Measurements from ENCODE around the gene UNC50.

UNC50 gene

GRCh38 chr2:98617149-98617548, 8.8 kb downstream of the UNC50 start:
- Mint-ChIP-seq H3K27ac (peak overlapping the region; percentile 79), H3K36me3 (peaks cover 96% of the 10 kb centered on the region), H3K4me3 (no peak overlapping the region), H3K9me3 (no peaks in the 10 kb centered on the region), H3K4me1 (peaks cover 67% of the 10 kb centered on the region)
- ATAC-seq (no peak), DNase-seq (ENCODE audit: low spot score in 2 of 2) (no peak)

GRCh38 chr2:98623657-98624056, 15.3 kb downstream of the UNC50 start:
- peak overlapping the region; percentile 23 for H3K27ac Mint-ChIP-seq
- no peak for DNase-seq (ENCODE audit: low spot score in 2 of 2)
- peak; percentile 34 for ATAC-seq

GRCh38 chr2:98632351-98632750, 24.0 kb downstream of the UNC50 start:
- Mint-ChIP-seq H3K4me3 (no peak overlapping the region), H3K9me3 (no peaks in the 10 kb centered on the region), H3K4me1 (peaks cover 35% of the 10 kb centered on the region), H3K36me3 (peaks cover 63% of the 10 kb centered on the region), H3K27ac (peak overlapping the region; percentile 21)
- DNase-seq (ENCODE audit: low spot score in 2 of 2) (peak in 1 of 2 donors; percentile 35), ATAC-seq (no peak)

More at GRCh38 chr2:98623657-98624056, 15.3 kb downstream of the UNC50 start:
- Mint-ChIP-seq H3K4me1 (peaks cover 35% of the 10 kb centered on the region), H3K9me3 (no peaks in the 10 kb centered on the region), H3K36me3 (peaks cover 76% of the 10 kb centered on the region), H3K4me3 (no peak overlapping the region)

GRCh38 chr2:98634406-98635092, 26.2 kb downstream of the UNC50 start:
- H3K36me3 Mint-ChIP-seq, result peaks cover 69% of the 10 kb centered on the region
- H3K27ac Mint-ChIP-seq, result peak overlapping the region; percentile 90
- peak; percentile 38 to 82 for DNase-seq (ENCODE audit: low spot score in 2 of 2)
- H3K4me1 Mint-ChIP-seq, result peaks cover 42% of the 10 kb centered on the region
- peak; percentile 83 for ATAC-seq
- H3K9me3 Mint-ChIP-seq, result no peaks in the 10 kb centered on the region
- peak overlapping the region; percentile 63 for H3K4me3 Mint-ChIP-seq

GRCh38 chr2:98637401-98638147, 29.2 kb downstream of the UNC50 start:
- peaks cover 84% of the 10 kb centered on the region for H3K36me3 Mint-ChIP-seq
- H3K9me3 Mint-ChIP-seq, result no peaks in the 10 kb centered on the region
- peak overlapping the region; percentile 51 for H3K4me3 Mint-ChIP-seq
- peak; percentile 84 for ATAC-seq
- H3K4me1 Mint-ChIP-seq, result peaks cover 41% of the 10 kb centered on the region
- DNase-seq (ENCODE audit: low spot score in 2 of 2), result peak; percentile 28 to 77
- peak overlapping the region; percentile 78 for H3K27ac Mint-ChIP-seq

- Mint-ChIP-seq H3K4me1 (peaks cover 8% of the 10 kb centered on the region), H3K9me3 (no peaks in the 10 kb centered on the region), H3K36me3 (peaks cover 79% of the 10 kb centered on the region), H3K4me3 (no peak overlapping the region), H3K27ac (no peak overlapping the region)
- no peak for ATAC-seq
- DNase-seq (ENCODE audit: low spot score in 2 of 2), result peak in 1 of 2 donors; percentile 2
Observed at GRCh38 chr2:98643496-98644100, 35.2 kb downstream of the UNC50 start.

GRCh38 chr2:98647636-98648035, 39.2 kb downstream of the UNC50 start:
- H3K4me3 Mint-ChIP-seq, result no peak overlapping the region
- H3K9me3 Mint-ChIP-seq, result peaks cover 3% of the 10 kb centered on the region
- no peak overlapping the region for H3K27ac Mint-ChIP-seq
- DNase-seq (ENCODE audit: low spot score in 2 of 2) (no peak), ATAC-seq (no peak)
- H3K36me3 Mint-ChIP-seq, result peaks cover 52% of the 10 kb centered on the region
- H3K4me1 Mint-ChIP-seq, result peaks cover 39% of the 10 kb centered on the region

GRCh38 chr2:98648451-98648850, 40.1 kb downstream of the UNC50 start:
- H3K4me3 Mint-ChIP-seq, result no peak overlapping the region
- H3K4me1 Mint-ChIP-seq, result peaks cover 47% of the 10 kb centered on the region
- peak overlapping the region; percentile 90 for H3K27ac Mint-ChIP-seq
- peaks cover 3% of the 10 kb centered on the region for H3K9me3 Mint-ChIP-seq
- peaks cover 56% of the 10 kb centered on the region for H3K36me3 Mint-ChIP-seq
- no peak for ATAC-seq
- DNase-seq (ENCODE audit: low spot score in 2 of 2), result no peak

GRCh38 chr2:98649135-98649991, 41.0 kb downstream of the UNC50 start:
- H3K36me3 Mint-ChIP-seq, result peaks cover 55% of the 10 kb centered on the region
- peak; percentile 96 for ATAC-seq
- H3K27ac Mint-ChIP-seq, result peak overlapping the region; percentile 90
- peaks cover 56% of the 10 kb centered on the region for H3K4me1 Mint-ChIP-seq
- DNase-seq (ENCODE audit: low spot score in 2 of 2), result peak; percentile 68 to 89
- H3K9me3 Mint-ChIP-seq, result peaks cover 3% of the 10 kb centered on the region
- H3K4me3 Mint-ChIP-seq, result peak overlapping the region; percentile 72

GRCh38 chr2:98649992-98650375, 41.6 kb downstream of the UNC50 start:
- DNase-seq (ENCODE audit: low spot score in 2 of 2) (no peak), ATAC-seq (no peak)
- H3K27ac Mint-ChIP-seq, result peak overlapping the region; percentile 90
- peaks cover 55% of the 10 kb centered on the region for H3K36me3 Mint-ChIP-seq
- peaks cover 63% of the 10 kb centered on the region for H3K4me1 Mint-ChIP-seq
- H3K4me3 Mint-ChIP-seq, result peak overlapping the region; percentile 72
- peaks cover 3% of the 10 kb centered on the region for H3K9me3 Mint-ChIP-seq

- peaks cover 66% of the 10 kb centered on the region for H3K4me1 Mint-ChIP-seq
Observed at GRCh38 chr2:98650998-98651397, 42.6 kb downstream of the UNC50 start.

GRCh38 chr2:98654699-98655495, 46.5 kb downstream of the UNC50 start:
- Mint-ChIP-seq H3K36me3 (peaks cover 31% of the 10 kb centered on the region), H3K27ac (peak overlapping the region; percentile 90), H3K4me3 (peak overlapping the region; percentile 72), H3K4me1 (peaks cover 70% of the 10 kb centered on the region), H3K9me3 (no peaks in the 10 kb centered on the region)
- DNase-seq (ENCODE audit: low spot score in 2 of 2), result no peak
- ATAC-seq, result peak; percentile 80

More at GRCh38 chr2:98650998-98651397, 42.6 kb downstream of the UNC50 start:
- DNase-seq (ENCODE audit: low spot score in 2 of 2) (no peak), ATAC-seq (no peak)
- H3K9me3 Mint-ChIP-seq, result peaks cover 3% of the 10 kb centered on the region
- peak overlapping the region; percentile 72 for H3K4me3 Mint-ChIP-seq
- H3K36me3 Mint-ChIP-seq, result peaks cover 49% of the 10 kb centered on the region
- peak overlapping the region; percentile 90 for H3K27ac Mint-ChIP-seq

GRCh38 chr2:98656800-98657199, 48.4 kb downstream of the UNC50 start:
- peak; percentile 79 for ATAC-seq
- no peaks in the 10 kb centered on the region for H3K9me3 Mint-ChIP-seq
- H3K27ac Mint-ChIP-seq, result peak overlapping the region; percentile 90
- peaks cover 37% of the 10 kb centered on the region for H3K36me3 Mint-ChIP-seq
- peak overlapping the region; percentile 72 for H3K4me3 Mint-ChIP-seq
- DNase-seq (ENCODE audit: low spot score in 2 of 2), result peak in 1 of 2 donors; percentile 64
- peaks cover 68% of the 10 kb centered on the region for H3K4me1 Mint-ChIP-seq
